HepG2 (cell line): ENCODE results near the gene PLCB1. TPM values are rescaled to one million over a fixed set of nuclear protein-coding genes. Genes with fewer than 3 reads are reported as not detected.
A peak's percentile ranks its signal among the peaks of the same experiment; 100 is the strongest.

Source experiments
- DPF2 ChIP-seq: sonication (generic); formaldehyde crosslinking; IDR thresholded peaks from 2 replicates; pipeline ENCODE4 v1.4.0; 2020; ENCODE audit warnings: mild to moderate bottlenecking, low read depth, missing genetic modification reagents, borderline replicate concordance
- GFI1 ChIP-seq: sonication (generic); formaldehyde crosslinking; IDR thresholded peaks from 2 replicates; pipeline ENCODE4 v1.5.0; 2020; ENCODE audit warnings: missing genetic modification reagents, mild to moderate bottlenecking, borderline replicate concordance
- KLF16 ChIP-seq, 2 experiments: sonication (generic) in 1 of 2; formaldehyde crosslinking in 1 of 2; IDR thresholded peaks; 2 replicates each; pipeline versions ENCODE4 v1.6.1 to v1.8.0; 2016 to 2023; ENCODE audit warnings: missing genetic modification reagents in 2 of 2, missing compliant biosample characterization in 1 of 2
- MLLT10 ChIP-seq: sonication (generic); formaldehyde crosslinking; IDR thresholded peaks from 2 replicates; pipeline ENCODE4 v1.4.0; 2020; ENCODE audit warnings: missing genetic modification reagents
- NFKB2 ChIP-seq: sonication (generic); formaldehyde crosslinking; IDR thresholded peaks from 2 replicates; pipeline ENCODE4 v1.4.0; 2020; ENCODE audit warnings: missing genetic modification reagents, borderline replicate concordance
- NR2C2 ChIP-seq: sonication (generic); formaldehyde crosslinking; IDR thresholded peaks from 2 replicates; pipeline ENCODE4 v1.4.0; 2020; ENCODE audit warnings: missing genetic modification reagents, mild to moderate bottlenecking, moderate library complexity, borderline replicate concordance
- POLR2AphosphoS5 ChIP-seq: IDR thresholded peaks from 2 replicates; pipeline ENCODE4 v1.6.1; 2012; ENCODE audit warnings: low read depth, low read length
- PRMT3 ChIP-seq: sonication (generic); formaldehyde crosslinking; IDR thresholded peaks from 2 replicates; pipeline ENCODE4 v1.8.1; 2022; ENCODE audit warnings: low read depth, mild to moderate bottlenecking, moderate library complexity, missing genetic modification reagents, borderline replicate concordance
- SNAI1 ChIP-seq: sonication (generic); formaldehyde crosslinking; IDR thresholded peaks from 2 replicates; pipeline ENCODE4 v1.5.0; 2020; ENCODE audit warnings: mild to moderate bottlenecking, missing genetic modification reagents, borderline replicate concordance
- TAF1 ChIP-seq: sonication (generic); formaldehyde crosslinking; IDR thresholded peaks from 2 replicates; pipeline ENCODE4 v1.4.0; 2020; ENCODE audit warnings: missing genetic modification reagents
- ZNF180 ChIP-seq: sonication (generic); formaldehyde crosslinking; IDR thresholded peaks from 2 replicates; pipeline ENCODE4 v1.4.0; 2020; ENCODE audit warnings: low read depth, missing genetic modification reagents, borderline replicate concordance
- ZNF207 ChIP-seq: fragments of 450-650 bp; IDR thresholded peaks from 2 replicates; pipeline ENCODE4 v1.6.1; 2016; ENCODE audit warnings: antibody characterized with exemption, borderline replicate concordance
- ZNF264 ChIP-seq: sonication (generic); formaldehyde crosslinking; IDR thresholded peaks from 2 replicates; pipeline ENCODE4 v1.4.0; 2020; ENCODE audit warnings: missing genetic modification reagents
- ZNF296 ChIP-seq: sonication (generic); formaldehyde crosslinking; conservative IDR thresholded peaks from 2 replicates; pipeline ENCODE4 v1.5.0; 2020; ENCODE audit warnings: mild to moderate bottlenecking, missing genetic modification reagents
- ZNF333 ChIP-seq: sonication (generic); formaldehyde crosslinking; IDR thresholded peaks from 2 replicates; pipeline ENCODE4 v1.4.0; 2020; ENCODE audit warnings: mild to moderate bottlenecking, missing genetic modification reagents, borderline replicate concordance
- ZNF337 ChIP-seq: sonication (generic); formaldehyde crosslinking; IDR thresholded peaks from 2 replicates; pipeline ENCODE4 v1.5.1; 2020; ENCODE audit warnings: missing genetic modification reagents, low read depth, mild to moderate bottlenecking, borderline replicate concordance
- ZNF747 ChIP-seq: sonication (generic); formaldehyde crosslinking; IDR thresholded peaks from 2 replicates; pipeline ENCODE4 v1.8.1; 2023; ENCODE audit warnings: missing genetic modification reagents, mild to moderate bottlenecking, borderline replicate concordance
- ZNF775 ChIP-seq: sonication (generic); formaldehyde crosslinking; IDR thresholded peaks from 2 replicates; pipeline ENCODE4 v1.4.0; 2020; ENCODE audit warnings: missing genetic modification reagents, mild to moderate bottlenecking, moderate library complexity, borderline replicate concordance
- polyA plus RNA-seq, 8 experiments: library from polyadenylated mRNA; depleted of rRNA in 3 of 8; stranded (reverse) in 7 of 8; unstranded in 1 of 8; fragments of >200 nt; fragmentation: Illumina TruSeq in 4 of 8; extraction: Trizol in 4 of 8; gene quantifications; 2 replicates each; pipeline versions ENCODE4 v1.2.1 to v1.2.3, GENCODE V29; 2011 to 2016; ENCODE audit warnings: low read depth in 4 of 8, missing spikeins in 1 of 8, mixed read lengths in 1 of 8; ENCODE audit not compliant: insufficient read depth in 1 of 8
- total RNA-seq, 5 experiments: library from RNA; depleted of rRNA; stranded (reverse); fragments of >200 nt; fragmentation: Illumina TruSeq; extraction: Trizol; gene quantifications; 2 replicates each; pipeline ENCODE4 v1.2.3, GENCODE V29; 2016; ENCODE audit warnings: low read depth in 1 of 5
- TF ChIP-seq, protein P1 (sequence below), 2 experiments: IDR thresholded peaks; 2 replicates each; pipeline ENCODE4 v1.6.1; 2011 to 2012; ENCODE audit warnings: low read length in 2 of 2, borderline replicate concordance in 1 of 2, low read depth in 1 of 2, mild to moderate bottlenecking in 1 of 2, moderate library complexity in 1 of 2
- TF ChIP-seq, protein P2 (sequence below): sonication (generic); formaldehyde crosslinking; IDR thresholded peaks from 2 replicates; pipeline ENCODE4 v1.4.0; 2020; ENCODE audit warnings: low read depth, mild to moderate bottlenecking, missing genetic modification reagents
- TF ChIP-seq, protein P3 (sequence below): sonication (generic); formaldehyde crosslinking; IDR thresholded peaks from 2 replicates; pipeline ENCODE4 v1.5.0; 2020; ENCODE audit warnings: mild to moderate bottlenecking, missing genetic modification reagents, borderline replicate concordance

Gene PLCB1
- total and polyA plus RNA-seq, 2 of the 13 experiments (the other 11 are each of a cell fraction or from before 2014, with no cell fraction given) = 42.4 to 55.9 TPM

DNA sequence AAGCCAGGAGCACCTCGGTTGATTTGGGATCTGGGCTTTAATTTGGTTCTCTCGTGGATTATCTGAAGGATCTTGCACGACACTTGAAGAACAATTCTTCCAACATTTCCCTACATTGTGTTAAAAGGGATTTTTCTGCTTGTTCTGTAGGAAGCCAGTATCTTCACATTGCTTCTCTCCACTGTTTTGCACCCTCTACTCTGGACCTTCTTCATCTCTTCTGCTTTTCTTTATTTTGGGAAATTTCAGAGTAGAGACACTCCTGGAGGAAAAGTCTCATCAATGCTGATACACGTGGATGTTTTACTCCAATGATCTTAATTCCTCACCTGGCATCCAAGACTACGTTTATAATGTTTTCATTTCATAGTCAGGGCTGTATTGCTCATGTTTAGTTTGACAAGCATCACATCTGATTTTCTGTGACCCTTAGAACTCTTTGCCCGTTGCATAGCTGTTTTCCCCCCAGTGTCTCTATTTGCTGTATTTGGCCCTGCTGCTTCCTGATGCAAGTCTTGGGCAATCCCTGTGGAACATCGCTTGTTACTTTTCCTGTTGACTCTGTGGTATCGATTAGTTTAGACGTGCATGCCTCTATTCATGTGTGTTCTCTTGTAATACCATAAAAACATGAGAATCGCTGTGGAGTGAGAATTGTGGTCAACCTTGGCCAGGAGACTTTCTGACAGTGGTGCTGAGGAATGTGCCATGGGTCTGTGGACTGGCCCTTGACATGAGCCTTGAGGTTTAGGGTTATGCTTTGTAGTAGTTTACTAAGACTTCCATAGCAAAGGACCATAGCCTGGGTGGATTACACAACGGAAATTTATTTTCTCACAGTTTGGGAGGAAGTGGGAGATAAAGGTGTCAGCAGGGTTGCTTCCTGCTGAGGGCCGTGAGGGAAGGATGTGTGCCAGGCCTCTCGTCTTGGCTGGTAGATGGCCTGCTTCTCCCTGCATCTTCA lies 12.5 kb downstream of the PLCB1 start (continued):
- TF ChIP-seq, protein P1, sequence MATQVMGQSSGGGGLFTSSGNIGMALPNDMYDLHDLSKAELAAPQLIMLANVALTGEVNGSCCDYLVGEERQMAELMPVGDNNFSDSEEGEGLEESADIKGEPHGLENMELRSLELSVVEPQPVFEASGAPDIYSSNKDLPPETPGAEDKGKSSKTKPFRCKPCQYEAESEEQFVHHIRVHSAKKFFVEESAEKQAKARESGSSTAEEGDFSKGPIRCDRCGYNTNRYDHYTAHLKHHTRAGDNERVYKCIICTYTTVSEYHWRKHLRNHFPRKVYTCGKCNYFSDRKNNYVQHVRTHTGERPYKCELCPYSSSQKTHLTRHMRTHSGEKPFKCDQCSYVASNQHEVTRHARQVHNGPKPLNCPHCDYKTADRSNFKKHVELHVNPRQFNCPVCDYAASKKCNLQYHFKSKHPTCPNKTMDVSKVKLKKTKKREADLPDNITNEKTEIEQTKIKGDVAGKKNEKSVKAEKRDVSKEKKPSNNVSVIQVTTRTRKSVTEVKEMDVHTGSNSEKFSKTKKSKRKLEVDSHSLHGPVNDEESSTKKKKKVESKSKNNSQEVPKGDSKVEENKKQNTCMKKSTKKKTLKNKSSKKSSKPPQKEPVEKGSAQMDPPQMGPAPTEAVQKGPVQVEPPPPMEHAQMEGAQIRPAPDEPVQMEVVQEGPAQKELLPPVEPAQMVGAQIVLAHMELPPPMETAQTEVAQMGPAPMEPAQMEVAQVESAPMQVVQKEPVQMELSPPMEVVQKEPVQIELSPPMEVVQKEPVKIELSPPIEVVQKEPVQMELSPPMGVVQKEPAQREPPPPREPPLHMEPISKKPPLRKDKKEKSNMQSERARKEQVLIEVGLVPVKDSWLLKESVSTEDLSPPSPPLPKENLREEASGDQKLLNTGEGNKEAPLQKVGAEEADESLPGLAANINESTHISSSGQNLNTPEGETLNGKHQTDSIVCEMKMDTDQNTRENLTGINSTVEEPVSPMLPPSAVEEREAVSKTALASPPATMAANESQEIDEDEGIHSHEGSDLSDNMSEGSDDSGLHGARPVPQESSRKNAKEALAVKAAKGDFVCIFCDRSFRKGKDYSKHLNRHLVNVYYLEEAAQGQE (IDR thresholded peaks at IDR 0.05; ENCODE audit: borderline replicate concordance in 1 of 2, low read depth in 1 of 2, low read length in 2 of 2) = no peak; a peak in 1 of 4 replicates
- TF ChIP-seq ZNF180 (CRISPR knock-in tag) (no peak), DPF2 (peak; percentile 99), PRMT3 (CRISPR knock-in tag) (no peak; the same call in 1 of the 2 replicates), POLR2AphosphoS5 (no peak; the same call in 1 of the 2 replicates), NR2C2 (peak; percentile 89), ZNF337 (no peak), ZNF207 (no peak), KLF16 (CRISPR knock-in tag; IDR thresholded peaks at IDR 0.05) (peak in 1 of 2 experiments; percentile 100; a peak in 1 of 4 replicates), ZNF333 (CRISPR knock-in tag) (0 out of 2 replicates have a peak, but pooled peaks have one; percentile 63), ZNF296 (no peak), ZNF264 (CRISPR knock-in tag) (peak; percentile 94), ZNF747 (peak; percentile 99), NFKB2 (no peak), SNAI1 (CRISPR knock-in tag) (no peak), TAF1 (CRISPR knock-in tag) (no peak; the same call in 1 of the 2 replicates), MLLT10 (no peak), GFI1 (peak; percentile 91), ZNF775 (peak; percentile 18; the same call in 1 of the 2 replicates)
- TF ChIP-seq, protein P2, sequence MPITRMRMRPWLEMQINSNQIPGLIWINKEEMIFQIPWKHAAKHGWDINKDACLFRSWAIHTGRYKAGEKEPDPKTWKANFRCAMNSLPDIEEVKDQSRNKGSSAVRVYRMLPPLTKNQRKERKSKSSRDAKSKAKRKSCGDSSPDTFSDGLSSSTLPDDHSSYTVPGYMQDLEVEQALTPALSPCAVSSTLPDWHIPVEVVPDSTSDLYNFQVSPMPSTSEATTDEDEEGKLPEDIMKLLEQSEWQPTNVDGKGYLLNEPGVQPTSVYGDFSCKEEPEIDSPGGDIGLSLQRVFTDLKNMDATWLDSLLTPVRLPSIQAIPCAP (CRISPR knock-in tag) = no peak
- TF ChIP-seq, protein P3, sequence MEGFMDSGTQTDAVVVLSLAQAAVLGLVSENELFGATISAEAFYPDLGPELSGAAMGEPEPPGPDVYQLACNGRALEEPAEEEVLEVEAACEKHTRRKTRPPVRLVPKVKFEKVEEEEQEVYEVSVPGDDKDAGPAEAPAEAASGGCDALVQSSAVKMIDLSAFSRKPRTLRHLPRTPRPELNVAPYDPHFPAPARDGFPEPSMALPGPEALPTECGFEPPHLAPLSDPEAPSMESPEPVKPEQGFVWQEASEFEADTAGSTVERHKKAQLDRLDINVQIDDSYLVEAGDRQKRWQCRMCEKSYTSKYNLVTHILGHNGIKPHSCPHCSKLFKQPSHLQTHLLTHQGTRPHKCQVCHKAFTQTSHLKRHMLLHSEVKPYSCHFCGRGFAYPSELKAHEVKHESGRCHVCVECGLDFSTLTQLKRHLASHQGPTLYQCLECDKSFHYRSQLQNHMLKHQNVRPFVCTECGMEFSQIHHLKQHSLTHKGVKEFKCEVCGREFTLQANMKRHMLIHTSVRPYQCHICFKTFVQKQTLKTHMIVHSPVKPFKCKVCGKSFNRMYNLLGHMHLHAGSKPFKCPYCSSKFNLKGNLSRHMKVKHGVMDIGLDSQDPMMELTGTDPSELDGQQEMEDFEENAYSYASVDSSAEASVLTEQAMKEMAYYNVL (CRISPR knock-in tag) = peak; percentile 98
